Measurements from ENCODE around the gene ESRP2.

ESRP2 gene

GRCh38 chr16:68270353-68270752 lies 34.4 kb upstream of the ESRP2 start:
- no peak for TF ChIP-seq CTCF (IDR thresholded peaks at IDR 0.05)

- TF ChIP-seq CTCF (IDR thresholded peaks at IDR 0.05) = no peak
These were observed 33.9 kb upstream of the ESRP2 start for GRCh38 chr16:68269793-68270192.

- no peak for TF ChIP-seq CTCF (IDR thresholded peaks at IDR 0.05)
These were observed 31.9 kb upstream of the ESRP2 start for GRCh38 chr16:68267612-68268405.

- no peak for TF ChIP-seq CTCF (IDR thresholded peaks at IDR 0.05)
These were observed 29.4 kb upstream of the ESRP2 start for GRCh38 chr16:68265078-68265920.

GRCh38 chr16:68264128-68265077 lies 28.5 kb upstream of the ESRP2 start, which contains the start of gene SLC7A6:
Gene SLC7A6 (plus strand): TSS chr16:68264526. CDS start chr16:68274727, 10,201 bp downstream.
- peak; percentile 61; the same call in 1 of the 2 replicates for TF ChIP-seq CTCF (IDR thresholded peaks at IDR 0.05)

GRCh38 chr16:68263559-68264127 lies 27.7 kb upstream of the ESRP2 start:
- no peak; the same call in 1 of the 2 replicates for TF ChIP-seq CTCF (IDR thresholded peaks at IDR 0.05)

Data from LNCAP (cell line).